ENCODE measurements around the gene CHRNA5.

The CHRNA5 gene

DNA sequence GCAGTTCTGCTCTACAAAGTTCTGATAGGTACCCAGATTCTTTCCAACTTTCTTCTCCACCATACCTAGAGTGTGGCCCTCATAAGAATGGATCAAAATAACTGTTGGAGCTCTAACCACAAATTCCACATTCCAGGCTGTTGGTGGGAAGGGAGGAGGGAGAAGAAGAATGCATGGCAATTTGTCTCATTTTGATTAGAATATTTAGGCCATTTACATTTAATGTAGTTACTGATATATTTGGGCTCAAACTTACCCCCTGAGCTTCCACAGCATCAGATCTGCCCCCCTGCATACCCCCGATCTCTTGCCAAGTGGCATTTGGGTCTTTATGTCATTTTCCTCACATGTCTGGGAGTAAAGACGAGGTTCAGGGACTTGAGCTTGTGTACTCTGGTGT, 68.0 kb downstream of the CHRNA5 start:
- Histone ChIP-seq H3K4me3 (no peak overlapping the region), H3K36me3 (no peaks in the 10 kb centered on the region), H3K4me1 (no peaks in the 10 kb centered on the region), H3K27me3 (peaks cover 0 to 22% of the 10 kb centered on the region in 2 donors), H3K27ac (no peak overlapping the region), H3K9me3 (peaks cover 0 to 18% (median 9%) of the 10 kb centered on the region in 3 donors)
- intact Hi-C loops (cut with DNase I; ENCODE audit: low total_unique reads), result no loop called here
- no peak for DNase-seq
- TF ChIP-seq, protein P1, sequence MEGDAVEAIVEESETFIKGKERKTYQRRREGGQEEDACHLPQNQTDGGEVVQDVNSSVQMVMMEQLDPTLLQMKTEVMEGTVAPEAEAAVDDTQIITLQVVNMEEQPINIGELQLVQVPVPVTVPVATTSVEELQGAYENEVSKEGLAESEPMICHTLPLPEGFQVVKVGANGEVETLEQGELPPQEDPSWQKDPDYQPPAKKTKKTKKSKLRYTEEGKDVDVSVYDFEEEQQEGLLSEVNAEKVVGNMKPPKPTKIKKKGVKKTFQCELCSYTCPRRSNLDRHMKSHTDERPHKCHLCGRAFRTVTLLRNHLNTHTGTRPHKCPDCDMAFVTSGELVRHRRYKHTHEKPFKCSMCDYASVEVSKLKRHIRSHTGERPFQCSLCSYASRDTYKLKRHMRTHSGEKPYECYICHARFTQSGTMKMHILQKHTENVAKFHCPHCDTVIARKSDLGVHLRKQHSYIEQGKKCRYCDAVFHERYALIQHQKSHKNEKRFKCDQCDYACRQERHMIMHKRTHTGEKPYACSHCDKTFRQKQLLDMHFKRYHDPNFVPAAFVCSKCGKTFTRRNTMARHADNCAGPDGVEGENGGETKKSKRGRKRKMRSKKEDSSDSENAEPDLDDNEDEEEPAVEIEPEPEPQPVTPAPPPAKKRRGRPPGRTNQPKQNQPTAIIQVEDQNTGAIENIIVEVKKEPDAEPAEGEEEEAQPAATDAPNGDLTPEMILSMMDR (IDR thresholded peaks at IDR 0.05), result no peak

DNA sequence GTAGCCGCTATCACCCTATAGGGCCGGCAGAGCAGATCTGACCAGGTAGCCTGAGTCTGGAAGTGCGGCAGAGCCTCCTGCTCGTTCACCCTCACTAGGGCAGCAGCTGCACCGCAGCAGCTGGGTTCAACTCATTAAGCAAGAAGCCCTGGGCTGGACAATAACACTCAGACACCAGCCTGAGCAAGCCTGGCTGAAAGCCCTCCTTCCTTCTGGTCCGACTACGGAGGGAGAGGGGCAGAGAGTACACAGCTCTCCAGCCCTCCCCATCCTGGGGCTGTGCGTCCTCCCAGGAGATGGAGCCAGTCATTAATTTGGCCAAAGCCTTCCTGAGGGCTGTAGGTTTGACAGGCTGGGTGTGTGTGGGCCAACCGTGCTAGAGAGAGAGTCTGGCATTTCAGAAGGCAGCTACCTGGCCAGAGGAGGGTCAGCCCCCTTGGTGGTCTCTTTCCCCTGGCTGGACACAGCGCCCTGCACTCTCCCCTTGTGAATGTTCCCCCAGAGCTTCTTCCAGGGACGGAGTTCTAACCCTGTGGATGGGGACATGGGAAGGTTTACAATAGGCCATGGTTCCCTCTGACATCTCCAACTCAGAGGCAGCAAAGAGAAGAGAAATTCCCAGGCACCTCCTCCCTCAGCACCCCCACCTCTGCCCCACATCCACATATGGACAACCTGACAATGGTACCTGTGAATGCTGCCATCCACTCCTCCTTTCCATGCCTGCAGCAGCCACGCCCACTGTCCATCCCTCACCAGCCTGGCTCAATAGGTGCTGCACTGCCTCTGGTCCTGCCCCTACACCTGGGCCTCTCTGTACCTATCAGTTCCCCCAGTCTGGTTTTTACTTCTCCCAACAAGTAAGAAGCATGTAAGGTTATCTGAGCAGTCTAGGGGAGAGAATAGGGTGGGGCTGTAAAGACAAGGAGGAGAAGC, 69.2 kb downstream of the CHRNA5 start:
- TF ChIP-seq, protein P1 (IDR thresholded peaks at IDR 0.05), result no peak
- intact Hi-C loops (cut with DNase I; ENCODE audit: low total_unique reads), result no loop called here

DNA sequence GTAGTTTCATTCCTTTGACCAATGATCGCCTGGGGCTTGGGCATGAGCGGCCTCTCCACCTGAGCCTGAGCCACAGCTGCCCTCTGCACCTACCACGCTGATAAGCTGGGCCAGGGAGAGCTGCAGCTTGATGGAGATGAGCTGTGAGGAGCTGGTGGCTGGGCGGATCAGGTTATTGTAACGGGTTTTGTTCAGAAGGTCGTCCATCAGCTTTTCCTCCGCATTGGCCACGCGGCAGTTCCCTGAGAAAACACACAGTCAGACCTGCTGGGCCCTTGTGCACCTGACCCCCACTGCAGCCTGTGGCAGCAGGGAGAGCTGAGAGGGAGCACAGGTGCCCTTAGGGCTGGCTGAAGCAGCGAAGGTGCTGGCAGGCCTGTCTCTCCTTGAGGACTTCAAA, 70.0 kb downstream of the CHRNA5 start:
- H3K27ac ChIP-seq, result no peak overlapping the region
- H3K4me3 ChIP-seq, result no peak overlapping the region
- H3K9me3 ChIP-seq, result peaks cover 0 to 18% (median 9%) of the 10 kb centered on the region in 3 donors
- TF ChIP-seq, protein P1 (IDR thresholded peaks at IDR 0.05), result no peak
- no peaks in the 10 kb centered on the region for H3K36me3 ChIP-seq
- DNase-seq, result no peak
- peaks cover 0 to 28% of the 10 kb centered on the region in 2 donors for H3K27me3 ChIP-seq
- H3K4me1 ChIP-seq, result peaks cover 0 to 2% (median under 1%) of the 10 kb centered on the region in 4 donors
- intact Hi-C loops (cut with DNase I; ENCODE audit: low total_unique reads), result no loop called here

More for the DNA sequence above, 69.2 kb downstream of the CHRNA5 start:
- Histone ChIP-seq H3K4me3 (no peak overlapping the region), H3K27ac (no peak overlapping the region), H3K36me3 (no peaks in the 10 kb centered on the region), H3K4me1 (no peaks in the 10 kb centered on the region), H3K9me3 (peaks cover 0 to 18% (median 9%) of the 10 kb centered on the region in 3 donors), H3K27me3 (peaks cover 0 to 22% of the 10 kb centered on the region in 2 donors)
- no peak for DNase-seq

DNA sequence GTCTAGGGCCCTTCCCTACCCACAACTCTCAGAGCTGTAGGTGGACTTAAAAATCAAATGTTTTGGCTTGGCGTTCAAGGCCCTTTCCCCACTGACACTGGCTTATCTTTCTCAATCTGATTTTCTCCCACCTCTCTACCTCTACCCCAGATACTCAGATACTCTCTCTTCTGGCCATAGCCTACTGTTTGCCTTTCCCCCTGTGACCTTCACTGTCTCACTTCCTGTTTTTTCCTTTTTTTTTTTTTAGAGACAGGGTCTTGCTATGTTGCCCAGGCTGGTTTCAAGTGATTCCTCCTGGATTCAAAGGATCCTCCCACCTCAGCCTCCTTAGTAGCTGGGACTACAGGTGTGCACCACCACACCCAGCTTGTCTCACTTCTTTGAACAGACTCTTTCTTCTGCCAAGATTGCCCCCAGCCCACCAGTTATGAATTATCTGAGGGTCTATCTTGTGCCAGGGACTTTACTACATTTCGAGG, 71.1 kb downstream of the CHRNA5 start:
- Histone ChIP-seq H3K4me1 (peaks cover 0 to 12% (median 11%) of the 10 kb centered on the region in 4 donors), H3K27me3 (peaks cover 0 to 39% of the 10 kb centered on the region in 2 donors), H3K4me3 (no peak overlapping the region), H3K27ac (no peak overlapping the region), H3K9me3 (peaks cover 0 to 18% (median 9%) of the 10 kb centered on the region in 3 donors), H3K36me3 (no peaks in the 10 kb centered on the region)
- intact Hi-C loops (cut with DNase I; ENCODE audit: low total_unique reads), result no loop called here
- no peak for DNase-seq
- TF ChIP-seq, protein P1 (IDR thresholded peaks at IDR 0.05), result no peak

DNA sequence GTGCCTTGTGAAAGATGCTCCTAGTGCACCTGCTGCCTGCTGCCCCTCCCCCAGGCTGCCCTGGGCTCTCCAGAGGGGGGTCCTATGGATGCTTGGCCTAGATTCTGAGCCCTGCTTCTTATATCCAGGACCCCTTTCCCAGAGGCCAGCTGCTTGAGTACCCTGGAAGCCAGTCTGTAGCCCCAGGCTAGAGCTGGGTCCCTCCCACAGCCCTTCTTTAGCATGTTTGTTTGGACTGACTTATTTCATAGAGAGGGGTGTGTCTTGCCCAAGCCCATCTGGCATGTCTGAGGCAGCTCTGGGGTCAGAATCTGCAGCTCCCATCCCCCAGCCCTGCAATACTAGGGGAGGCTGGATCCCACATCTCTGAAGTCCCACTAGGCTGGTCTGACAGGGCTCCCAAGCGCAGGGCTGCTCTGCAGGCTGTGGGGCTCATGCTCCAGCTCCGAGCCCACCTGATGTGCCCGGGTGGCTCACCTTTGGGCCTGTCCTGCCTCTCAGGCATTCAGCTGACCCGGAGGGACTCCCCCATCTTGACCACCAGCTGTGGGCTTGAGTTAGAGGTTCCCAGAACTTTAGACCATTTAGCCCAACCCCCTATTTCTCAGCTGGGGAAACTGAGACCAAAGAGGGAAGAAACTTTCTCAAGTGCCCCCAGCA, 72.6 kb downstream of the CHRNA5 start:
- TF ChIP-seq, protein P1 (IDR thresholded peaks at IDR 0.05), result no peak
- H3K9me3 ChIP-seq, result peaks cover 0 to 14% (median 9%) of the 10 kb centered on the region in 3 donors
- intact Hi-C loops (cut with DNase I; ENCODE audit: low total_unique reads), result no loop called here
- H3K4me3 ChIP-seq, result no peak overlapping the region
- peaks cover 0 to 13% (median 11%) of the 10 kb centered on the region in 4 donors for H3K4me1 ChIP-seq
- no peaks in the 10 kb centered on the region for H3K36me3 ChIP-seq
- H3K27ac ChIP-seq, result no peak overlapping the region
- peaks cover 0 to 39% of the 10 kb centered on the region in 2 donors for H3K27me3 ChIP-seq
- DNase-seq, result no peak
